Epithelial cell of proximal tubule (primary cell): ENCODE data around the gene MMP20. TPM values are rescaled to one million over a fixed set of nuclear protein-coding genes. Genes with fewer than 3 reads are reported as not detected.

ENCODE experiments used
- DNase-seq: peaks from one replicate; pipeline ENCODE4 v3.0.0-alpha.2; 2011; ENCODE audit warnings: low read depth
- H3K4me3 ChIP-seq: 2 replicates; pipeline ENCODE4 v1.5.1; 2011; ENCODE audit warnings: low read depth, mild to moderate bottlenecking, low read length
- CTCF ChIP-seq: conservative IDR thresholded peaks from 2 replicates; pipeline ENCODE4 v1.5.1; 2012; ENCODE audit warnings: low read depth, mild to moderate bottlenecking, low read length
- total RNA-seq: library from RNA; depleted of rRNA; stranded (reverse); fragments of >200 nt; gene quantifications from 2 replicates; pipeline ENCODE4 v1.2.3, GENCODE V29; 2015

MMP20 gene
- total RNA-seq, 1 donor from 2014 or later, result not detected

- no peak for DNase-seq
- TF ChIP-seq CTCF, result no peak
- H3K4me3 ChIP-seq, result no peak overlapping the region
Observed at GRCh38 chr11:102623998-102624397, 1.1 kb downstream of the MMP20 start.

DNA sequence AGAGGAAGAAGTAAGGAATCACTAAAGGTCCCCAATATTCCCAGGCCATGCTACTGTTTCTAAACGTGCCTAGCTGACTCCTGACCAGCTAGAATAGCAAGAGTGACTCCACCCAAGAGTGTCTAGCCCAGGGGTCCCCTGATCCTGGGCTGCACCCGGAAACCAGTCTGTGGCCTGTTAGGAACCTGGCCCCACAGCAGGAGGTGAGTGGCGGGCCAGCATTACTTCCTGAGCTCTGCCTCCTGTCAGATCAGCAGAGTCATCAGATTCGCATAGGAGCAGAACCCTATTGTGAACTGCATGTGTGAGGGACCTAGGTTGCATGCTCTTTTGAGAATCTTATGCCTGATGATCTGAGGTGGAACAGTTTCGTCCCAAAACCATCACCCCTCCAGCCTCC, 2.0 kb downstream of the MMP20 start:
- TF ChIP-seq CTCF, result no peak
- DNase-seq, result no peak
- H3K4me3 ChIP-seq, result no peak overlapping the region

DNA sequence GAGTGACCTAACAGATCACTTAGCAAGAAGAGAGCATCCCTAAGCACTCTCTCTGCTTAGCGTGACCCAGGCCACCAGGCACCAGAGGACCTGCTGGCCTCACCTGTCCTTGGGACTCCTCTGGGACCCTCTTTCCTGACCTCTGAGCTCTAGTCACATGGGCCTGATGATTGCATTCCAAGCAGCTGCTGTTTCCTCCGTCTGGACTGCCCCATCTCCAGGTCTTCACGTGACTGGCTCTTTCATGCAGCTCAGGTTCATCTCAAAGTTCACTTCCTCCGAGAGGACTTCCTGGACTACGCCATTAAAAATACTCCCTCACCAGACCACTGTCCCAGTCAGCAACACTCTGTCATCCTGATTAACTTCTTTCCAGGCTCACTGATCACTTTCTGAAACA, 2.9 kb downstream of the MMP20 start:
- H3K4me3 ChIP-seq, result no peak overlapping the region
- no peak for DNase-seq
- TF ChIP-seq CTCF, result no peak

GRCh38 chr11:102620818-102621561, 4.1 kb downstream of the MMP20 start:
- TF ChIP-seq CTCF, result no peak
- no peak overlapping the region for H3K4me3 ChIP-seq
- no peak for DNase-seq

DNA sequence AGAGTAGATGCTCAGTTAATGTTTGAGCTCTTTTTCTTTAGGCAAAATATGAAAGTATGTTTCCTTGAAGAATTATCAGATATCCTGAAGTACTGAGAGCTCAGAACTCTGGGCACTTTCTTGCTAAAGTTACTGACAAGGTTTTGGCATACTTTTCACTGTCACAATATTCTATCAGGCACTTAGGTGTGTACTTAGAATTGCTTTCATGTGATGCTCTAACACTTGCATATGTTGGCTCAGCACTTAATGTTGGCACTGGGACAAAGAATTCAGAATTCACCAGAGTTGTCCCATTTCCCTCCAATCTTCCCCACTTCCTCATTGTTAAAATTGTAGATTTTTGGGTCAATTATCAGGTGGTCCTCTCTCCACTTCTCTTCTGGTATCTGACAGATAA, 5.0 kb downstream of the MMP20 start:
- no peak for DNase-seq

DNA sequence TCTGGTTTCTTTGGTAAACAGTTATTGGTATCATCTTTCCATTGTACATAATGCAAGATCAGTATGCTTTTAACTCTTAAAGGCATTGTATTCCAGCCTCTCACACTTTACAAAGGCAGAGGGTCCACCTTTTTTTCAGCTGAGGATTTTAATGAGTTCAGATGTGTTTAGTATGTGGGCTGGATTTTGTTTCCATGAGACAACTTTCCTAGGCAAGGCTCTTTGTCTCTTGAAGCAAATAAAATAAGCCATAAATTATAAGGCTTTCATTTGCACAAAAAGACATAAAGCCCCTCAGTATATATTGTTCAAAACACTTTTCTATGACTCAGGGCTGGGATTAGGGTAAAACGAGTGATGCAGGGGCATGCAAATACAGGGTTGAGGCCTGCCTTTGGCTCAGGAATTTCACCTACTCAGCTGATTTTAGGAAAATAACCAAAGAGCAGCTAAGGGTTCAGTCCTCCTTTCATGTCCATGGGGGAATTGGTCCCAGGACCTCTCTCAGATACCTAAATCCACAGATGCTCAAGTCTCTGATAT, 7.6 kb downstream of the MMP20 start:
- H3K4me3 ChIP-seq, result no peak overlapping the region
- no peak for TF ChIP-seq CTCF
- DNase-seq, result no peak

More for the DNA sequence above, 5.0 kb downstream of the MMP20 start:
- TF ChIP-seq CTCF, result no peak
- no peak overlapping the region for H3K4me3 ChIP-seq
